Tibial nerve (tissue), 3 donors: ENCODE measurements around the gene ITIH4.

Experiments used
- CTCF ChIP-seq, 5 experiments: fragments of 200-600 bp in 3 of 5; fragments of 450-650 bp in 2 of 5; sonication (generic) in 3 of 5; IDR thresholded peaks; one replicate each; pipeline ENCODE4 v1.5.1; 2016 to 2019; ENCODE audit warnings: antibody characterized with exemption in 5 of 5, mild to moderate bottlenecking in 3 of 5, moderate library complexity in 2 of 5
- POLR2A ChIP-seq, 2 donors: fragments of 450-650 bp; IDR thresholded peaks; one replicate each; pipeline ENCODE4 v1.6.1; 2017; ENCODE audit warnings: antibody characterized with exemption in 2 of 2, mild to moderate bottlenecking in 2 of 2, moderate library complexity in 2 of 2

- no peak for TF ChIP-seq POLR2A (IDR thresholded peaks at IDR 0.05)
- no peak for TF ChIP-seq CTCF (IDR thresholded peaks at IDR 0.05)
These were observed 4.5 kb upstream of the ITIH4 start, which contains the start of gene MUSTN1 for GRCh38 chr3:52834871-52835501.
